SK-N-SH (cell line): ENCODE results near the gene MAD1L1. TPM values are rescaled to one million over a fixed set of nuclear protein-coding genes. Genes with fewer than 3 reads are reported as not detected.

Experiments
- CTCF ChIA-PET: fragments of 300-600, 350-600 bp; formaldehyde crosslinking; extraction: SDS; loops from one replicate; lab custom pipeline; 2021; lab: Yijun Ruan, JAX
- POLR2A ChIA-PET: fragments of 350-600 bp; sonication (Branson Sonifier 250); formaldehyde crosslinking; extraction: SDS; loops from one replicate; lab custom pipeline; 2020; ENCODE audit warnings: antibody characterized with exemption, inconsistent platforms; lab: Yijun Ruan, JAX
- DNase-seq: peaks from one replicate; pipeline ENCODE4 v3.0.0; 2012
- H2AFZ ChIP-seq: fragments of 200-600 bp; sonication (generic); 2 replicates; pipeline ENCODE4 v1.8.1; 2016; ENCODE audit warnings: antibody characterized with exemption, mild to moderate bottlenecking, low read depth
- H3F3A ChIP-seq: fragments of 200-600 bp; sonication (generic); replicated peaks from 2 replicates; pipeline ENCODE3; 2016; ENCODE audit warnings: antibody characterized with exemption, mild to moderate bottlenecking; ENCODE audit not compliant: insufficient read depth
- H3K27ac ChIP-seq, 2 experiments: fragments of 200-500 bp in 1 of 2; fragments of 200-600 bp in 1 of 2; sonication (Bioruptor generic) in 1 of 2; sonication (generic), shearing (Covaris generic) in 1 of 2; 2 replicates each; pipeline versions ENCODE4 v1.5.1 to v1.6.1; 2014 to 2016; ENCODE audit warnings: low read depth in 2 of 2, inconsistent platforms in 1 of 2, low read length in 1 of 2, mild to moderate bottlenecking in 1 of 2, mixed read lengths in 1 of 2
- H3K27me3 ChIP-seq: fragments of 200-600 bp; sonication (generic), shearing (Covaris generic); 2 replicates; pipeline ENCODE4 v1.6.1; 2016; ENCODE audit warnings: mixed run types; ENCODE audit not compliant: insufficient read depth
- H3K36me3 ChIP-seq, 2 experiments: fragments of 200-500 bp in 1 of 2; fragments of 200-600 bp in 1 of 2; sonication (Bioruptor generic) in 1 of 2; sonication (generic) in 1 of 2; replicated peaks in 1 of 2; 2 replicates each; pipeline versions ENCODE3 to v1.5.1; 2014 to 2016; ENCODE audit warnings: low read length in 1 of 2, mild to moderate bottlenecking in 1 of 2; ENCODE audit not compliant: insufficient read depth in 2 of 2, control insufficient read depth in 1 of 2
- H3K4me1 ChIP-seq, 2 experiments: fragments of 200-500 bp in 1 of 2; fragments of 200-600 bp in 1 of 2; sonication (Bioruptor generic) in 1 of 2; sonication (generic), shearing (Covaris generic) in 1 of 2; 2 replicates each; pipeline versions ENCODE4 v1.5.1 to v1.6.1; 2014 to 2016; ENCODE audit warnings: low read depth in 1 of 2, low read length in 1 of 2, mixed run types in 1 of 2; ENCODE audit not compliant: insufficient read depth in 2 of 2, control insufficient read depth in 1 of 2
- H3K4me2 ChIP-seq: fragments of 200-600 bp; sonication (generic), shearing (Covaris generic); 2 replicates; pipeline ENCODE4 v1.6.1; 2017; ENCODE audit warnings: mixed run types
- H3K4me3 ChIP-seq, 2 experiments: fragments of 200-500 bp in 1 of 2; fragments of 200-600 bp in 1 of 2; sonication (Bioruptor generic) in 1 of 2; sonication (generic), shearing (Covaris generic) in 1 of 2; 2 replicates each; pipeline versions ENCODE4 v1.5.1 to v1.8.1; 2014 to 2016; ENCODE audit warnings: low read depth in 2 of 2, inconsistent platforms in 1 of 2, low read length in 1 of 2, mild to moderate bottlenecking in 1 of 2, mixed read lengths in 1 of 2, moderate library complexity in 1 of 2
- H3K79me2 ChIP-seq: fragments of 200-600 bp; sonication (generic); 2 replicates; pipeline ENCODE4 v1.8.1; 2017; ENCODE audit warnings: mild to moderate bottlenecking; ENCODE audit not compliant: insufficient read depth
- H3K9ac ChIP-seq: fragments of 200-600 bp; sonication (generic); 2 replicates; pipeline ENCODE4 v1.6.1; 2017; ENCODE audit warnings: mixed run types
- H3K9me2 ChIP-seq: fragments of 200-600 bp; sonication (generic); 2 replicates; pipeline ENCODE4 v1.6.1; 2017; ENCODE audit warnings: mixed run types
- H3K9me3 ChIP-seq: fragments of 200-600 bp; sonication (generic); 2 replicates; pipeline ENCODE4 v1.6.1; 2017; ENCODE audit warnings: mixed run types, mild to moderate bottlenecking, moderate library complexity
- H4K20me1 ChIP-seq: fragments of 200-600 bp; sonication (generic); 2 replicates; pipeline ENCODE4 v1.6.1; 2017; ENCODE audit warnings: mild to moderate bottlenecking, mixed run types; ENCODE audit not compliant: insufficient read depth
- ELF1 ChIP-seq: IDR thresholded peaks from 2 replicates; pipeline ENCODE4 v1.4.0; 2012
- EZH2phosphoT487 ChIP-seq: fragments of 200-600 bp; sonication (generic); IDR thresholded peaks from 2 replicates; pipeline ENCODE4 v1.6.1; 2017; ENCODE audit warnings: low read depth, mixed run types, mild to moderate bottlenecking, antibody characterized with exemption, moderate library complexity, borderline replicate concordance
- FOSL2 ChIP-seq: IDR thresholded peaks from 2 replicates; pipeline ENCODE4 v1.4.0; 2012; ENCODE audit warnings: low read depth, mild to moderate bottlenecking, moderate library complexity, borderline replicate concordance
- FOXM1 ChIP-seq: IDR thresholded peaks from 2 replicates; pipeline ENCODE4 v1.4.0; 2012; ENCODE audit warnings: low read depth, mild to moderate bottlenecking
- GATA2 ChIP-seq: sonication (generic); formaldehyde crosslinking; IDR thresholded peaks from 2 replicates; pipeline ENCODE4 v1.5.0; 2020; ENCODE audit warnings: mild to moderate bottlenecking, missing genetic modification reagents
- JUND ChIP-seq: IDR thresholded peaks from 2 replicates; pipeline ENCODE4 v1.4.0; 2012
- MXI1 ChIP-seq: IDR thresholded peaks from 2 replicates; pipeline ENCODE4 v1.6.1; 2012; ENCODE audit warnings: mild to moderate bottlenecking, low read depth, low read length, improper control_type of control experiment
- NFIC ChIP-seq: IDR thresholded peaks from 2 replicates; pipeline ENCODE4 v1.4.0; 2012; ENCODE audit warnings: borderline replicate concordance
- NRF1 ChIP-seq: IDR thresholded peaks from 2 replicates; pipeline ENCODE4 v1.6.1; 2012; ENCODE audit warnings: low read depth, mild to moderate bottlenecking, low read length
- RAD21 ChIP-seq: IDR thresholded peaks from 2 replicates; pipeline ENCODE4 v1.6.1; 2012; ENCODE audit warnings: mild to moderate bottlenecking, low read length
- RFX5 ChIP-seq: IDR thresholded peaks from 2 replicates; pipeline ENCODE4 v1.6.1; 2012; ENCODE audit warnings: mild to moderate bottlenecking, improper control_type of control experiment, low read length
- SIN3A ChIP-seq: IDR thresholded peaks from 2 replicates; pipeline ENCODE4 v1.6.1; 2012; ENCODE audit warnings: low read depth, mild to moderate bottlenecking, low read length, moderate library complexity, borderline replicate concordance
- SMC3 ChIP-seq: IDR thresholded peaks from 2 replicates; pipeline ENCODE4 v1.6.1; 2012; ENCODE audit warnings: low read depth, low read length, improper control_type of control experiment
- TAF1 ChIP-seq: IDR thresholded peaks from 2 replicates; pipeline ENCODE4 v1.6.1; 2012; ENCODE audit warnings: low read depth, mild to moderate bottlenecking, low read length, moderate library complexity, borderline replicate concordance
- YY1 ChIP-seq: IDR thresholded peaks from 2 replicates; pipeline ENCODE4 v1.4.0; 2012; ENCODE audit warnings: low read depth, mild to moderate bottlenecking
- whole genome bisulfite sequencing: methylation state at CpG from one replicate; pipeline ENCODE4 v1.1.6; 2017; ENCODE audit warnings: low lambda C conversion rate; 5-methylcytosine and 5-hydroxymethylcytosine counted together
- polyA plus RNA-seq, 3 experiments: library from polyadenylated mRNA; depleted of rRNA; stranded (reverse); fragments of >200 nt; gene quantifications; 2 replicates each; pipeline ENCODE4 v1.2.3, GENCODE V29; 2012
- TF ChIP-seq, protein P1 (sequence below): fragments of 150-350 bp; IDR thresholded peaks from 2 replicates; pipeline ENCODE4 v1.6.1; 2016; ENCODE audit warnings: mild to moderate bottlenecking, low read depth, low read length
- TF ChIP-seq, protein P2 (sequence below): IDR thresholded peaks from 2 replicates; pipeline ENCODE4 v1.4.0; 2012; ENCODE audit warnings: low read depth, borderline replicate concordance
- TF ChIP-seq, protein P3 (sequence below): fragments of 150-350 bp; IDR thresholded peaks from 2 replicates; pipeline ENCODE4 v1.6.1; 2017; ENCODE audit warnings: antibody characterized with exemption, low read length, low read depth, borderline replicate concordance
- TF ChIP-seq, protein P4 (sequence below): IDR thresholded peaks from 2 replicates; pipeline ENCODE4 v1.4.0; 2012; ENCODE audit warnings: low read depth, borderline replicate concordance
- TF ChIP-seq, protein P5 (sequence below): fragments of 200-600 bp; sonication (generic); IDR thresholded peaks from 2 replicates; pipeline ENCODE4 v1.6.1; 2017; ENCODE audit warnings: antibody characterized with exemption, mild to moderate bottlenecking, moderate library complexity

Gene MAD1L1
- polyA plus RNA-seq, 1 of the 3 experiments (the other 2 are of a cell fraction): 46.2 TPM

DNA sequence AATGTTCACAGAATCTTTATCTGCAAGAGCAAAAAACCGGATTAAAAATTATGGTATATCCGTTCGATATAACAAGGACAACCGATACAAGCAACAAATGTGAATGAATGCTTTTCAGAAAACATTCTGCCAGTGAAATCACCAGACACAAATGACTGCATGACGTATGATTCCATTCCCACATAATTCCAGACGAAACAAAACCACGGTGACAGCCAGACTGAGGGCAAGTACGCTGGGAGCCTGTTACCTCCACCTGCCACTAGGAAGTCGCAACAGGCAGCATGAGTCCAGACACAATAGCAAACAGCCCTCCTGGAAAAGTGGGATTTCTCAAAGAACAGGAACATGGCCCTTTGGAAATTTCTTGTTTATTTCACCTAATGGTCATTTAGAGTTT, 41.7 kb downstream of the MAD1L1 start:
- TF ChIP-seq RAD21: no peak
- no peak for TF ChIP-seq FOSL2
- TF ChIP-seq JUND: no peak
- TF ChIP-seq, protein P1, sequence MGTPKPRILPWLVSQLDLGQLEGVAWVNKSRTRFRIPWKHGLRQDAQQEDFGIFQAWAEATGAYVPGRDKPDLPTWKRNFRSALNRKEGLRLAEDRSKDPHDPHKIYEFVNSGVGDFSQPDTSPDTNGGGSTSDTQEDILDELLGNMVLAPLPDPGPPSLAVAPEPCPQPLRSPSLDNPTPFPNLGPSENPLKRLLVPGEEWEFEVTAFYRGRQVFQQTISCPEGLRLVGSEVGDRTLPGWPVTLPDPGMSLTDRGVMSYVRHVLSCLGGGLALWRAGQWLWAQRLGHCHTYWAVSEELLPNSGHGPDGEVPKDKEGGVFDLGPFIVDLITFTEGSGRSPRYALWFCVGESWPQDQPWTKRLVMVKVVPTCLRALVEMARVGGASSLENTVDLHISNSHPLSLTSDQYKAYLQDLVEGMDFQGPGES: no peak
- no peak for TF ChIP-seq SIN3A
- TF ChIP-seq FOXM1: no peak
- TF ChIP-seq, protein P2, sequence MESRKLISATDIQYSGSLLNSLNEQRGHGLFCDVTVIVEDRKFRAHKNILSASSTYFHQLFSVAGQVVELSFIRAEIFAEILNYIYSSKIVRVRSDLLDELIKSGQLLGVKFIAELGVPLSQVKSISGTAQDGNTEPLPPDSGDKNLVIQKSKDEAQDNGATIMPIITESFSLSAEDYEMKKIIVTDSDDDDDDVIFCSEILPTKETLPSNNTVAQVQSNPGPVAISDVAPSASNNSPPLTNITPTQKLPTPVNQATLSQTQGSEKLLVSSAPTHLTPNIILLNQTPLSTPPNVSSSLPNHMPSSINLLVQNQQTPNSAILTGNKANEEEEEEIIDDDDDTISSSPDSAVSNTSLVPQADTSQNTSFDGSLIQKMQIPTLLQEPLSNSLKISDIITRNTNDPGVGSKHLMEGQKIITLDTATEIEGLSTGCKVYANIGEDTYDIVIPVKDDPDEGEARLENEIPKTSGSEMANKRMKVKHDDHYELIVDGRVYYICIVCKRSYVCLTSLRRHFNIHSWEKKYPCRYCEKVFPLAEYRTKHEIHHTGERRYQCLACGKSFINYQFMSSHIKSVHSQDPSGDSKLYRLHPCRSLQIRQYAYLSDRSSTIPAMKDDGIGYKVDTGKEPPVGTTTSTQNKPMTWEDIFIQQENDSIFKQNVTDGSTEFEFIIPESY: no peak
- no peak for TF ChIP-seq NFIC
- no peak for TF ChIP-seq MXI1
- no peak for TF ChIP-seq RFX5
- TF ChIP-seq GATA2 (CRISPR knock-in tag): no peak
- TF ChIP-seq ELF1: no peak
- TF ChIP-seq SMC3: no peak
- no peak for TF ChIP-seq NRF1
- no peak overlapping the region for H2AFZ ChIP-seq
- H3F3A ChIP-seq: no peaks in the 10 kb centered on the region
- no peak overlapping the region for H3K4me3 ChIP-seq
- POLR2A ChIA-PET: no interaction called here
- H3K9ac ChIP-seq: no peak overlapping the region
- H3K4me1 ChIP-seq: peaks cover 0 to 9% of the 10 kb centered on the region in 2 experiments; a peak in 2 of 4 replicates
- DNase-seq: no peak
- H3K9me3 ChIP-seq: peaks cover 11% of the 10 kb centered on the region; the same call in 1 of the 2 replicates
- peaks cover 19% of the 10 kb centered on the region; the same call in 1 of the 2 replicates for H3K79me2 ChIP-seq
- H3K4me2 ChIP-seq: no peak overlapping the region
- H4K20me1 ChIP-seq: no peaks in the 10 kb centered on the region
- no peaks in the 10 kb centered on the region for H3K27me3 ChIP-seq
- H3K36me3 ChIP-seq: peaks cover 15 to 33% of the 10 kb centered on the region in 2 experiments
- CTCF ChIA-PET: interaction anchor here (1.5 to 2.7 kb wide), 2 partner anchors 11 to 19 kb away, joined by 3 to 8 read pairs; no protein-coding TSS in a partner anchor
- peak overlapping the region in 1 of 2 experiments; percentile 9; a peak in 1 of 4 replicates for H3K27ac ChIP-seq
- H3K9me2 ChIP-seq: no peaks in the 10 kb centered on the region
- WGBS: 90% methylated on average over 9 of the region's 9 CpGs

DNA sequence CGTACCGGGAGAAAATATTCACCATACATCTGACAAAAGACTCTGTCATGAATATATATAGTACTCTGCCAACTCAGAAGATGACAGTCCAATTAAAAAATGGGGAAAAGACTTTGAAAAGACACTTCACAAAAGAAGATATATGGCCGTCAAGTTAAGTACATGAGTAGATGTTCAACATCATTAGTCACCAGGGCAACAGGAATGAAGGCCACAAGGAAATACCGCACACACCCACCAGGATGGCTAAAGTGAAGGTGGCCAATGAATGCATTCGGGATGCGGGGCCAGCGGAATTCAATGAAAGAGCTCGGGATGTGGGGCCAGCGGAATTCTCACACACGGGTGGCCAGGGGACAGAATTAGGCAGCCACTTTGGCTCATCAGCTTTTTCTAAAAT, 42.2 kb downstream of the MAD1L1 start:
- H3K79me2 ChIP-seq: peaks cover 19% of the 10 kb centered on the region; the same call in 1 of the 2 replicates
- H3K36me3 ChIP-seq: peaks cover 11 to 28% of the 10 kb centered on the region in 2 experiments
- ChIA-PET CTCF (interaction anchor here (1.1 to 1.5 kb wide), 2 partner anchors 11 to 12 kb away, joined by 3 to 4 read pairs; no protein-coding TSS in a partner anchor), POLR2A (no interaction called here)
- H3K4me3 ChIP-seq: no peak overlapping the region
- H3F3A ChIP-seq: no peaks in the 10 kb centered on the region
- no peaks in the 10 kb centered on the region for H4K20me1 ChIP-seq
- H3K27ac ChIP-seq: peak overlapping the region in 1 of 2 experiments; percentile 42; a peak in 1 of 4 replicates
- H3K4me1 ChIP-seq: peaks cover 0 to 14% of the 10 kb centered on the region in 2 experiments; a peak in 2 of 4 replicates
- no peak overlapping the region for H2AFZ ChIP-seq
- no peak overlapping the region for H3K4me2 ChIP-seq
- no peak overlapping the region for H3K9ac ChIP-seq
- H3K27me3 ChIP-seq: no peaks in the 10 kb centered on the region
- 92% methylated on average over 10 of the region's 10 CpGs for WGBS
- H3K9me2 ChIP-seq: no peaks in the 10 kb centered on the region
- DNase-seq: no peak
- H3K9me3 ChIP-seq: peaks cover 10% of the 10 kb centered on the region; the same call in 1 of the 2 replicates
- TF ChIP-seq SMC3 (no peak), NRF1 (no peak), RFX5 (no peak), YY1 (no peak), EZH2phosphoT487 (no peak), SIN3A (no peak), TAF1 (no peak)
- TF ChIP-seq, protein P3, sequence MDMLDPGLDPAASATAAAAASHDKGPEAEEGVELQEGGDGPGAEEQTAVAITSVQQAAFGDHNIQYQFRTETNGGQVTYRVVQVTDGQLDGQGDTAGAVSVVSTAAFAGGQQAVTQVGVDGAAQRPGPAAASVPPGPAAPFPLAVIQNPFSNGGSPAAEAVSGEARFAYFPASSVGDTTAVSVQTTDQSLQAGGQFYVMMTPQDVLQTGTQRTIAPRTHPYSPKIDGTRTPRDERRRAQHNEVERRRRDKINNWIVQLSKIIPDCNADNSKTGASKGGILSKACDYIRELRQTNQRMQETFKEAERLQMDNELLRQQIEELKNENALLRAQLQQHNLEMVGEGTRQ: no peak
- TF ChIP-seq, protein P4, sequence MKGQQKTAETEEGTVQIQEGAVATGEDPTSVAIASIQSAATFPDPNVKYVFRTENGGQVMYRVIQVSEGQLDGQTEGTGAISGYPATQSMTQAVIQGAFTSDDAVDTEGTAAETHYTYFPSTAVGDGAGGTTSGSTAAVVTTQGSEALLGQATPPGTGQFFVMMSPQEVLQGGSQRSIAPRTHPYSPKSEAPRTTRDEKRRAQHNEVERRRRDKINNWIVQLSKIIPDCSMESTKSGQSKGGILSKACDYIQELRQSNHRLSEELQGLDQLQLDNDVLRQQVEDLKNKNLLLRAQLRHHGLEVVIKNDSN: no peak
- TF ChIP-seq, protein P5, sequence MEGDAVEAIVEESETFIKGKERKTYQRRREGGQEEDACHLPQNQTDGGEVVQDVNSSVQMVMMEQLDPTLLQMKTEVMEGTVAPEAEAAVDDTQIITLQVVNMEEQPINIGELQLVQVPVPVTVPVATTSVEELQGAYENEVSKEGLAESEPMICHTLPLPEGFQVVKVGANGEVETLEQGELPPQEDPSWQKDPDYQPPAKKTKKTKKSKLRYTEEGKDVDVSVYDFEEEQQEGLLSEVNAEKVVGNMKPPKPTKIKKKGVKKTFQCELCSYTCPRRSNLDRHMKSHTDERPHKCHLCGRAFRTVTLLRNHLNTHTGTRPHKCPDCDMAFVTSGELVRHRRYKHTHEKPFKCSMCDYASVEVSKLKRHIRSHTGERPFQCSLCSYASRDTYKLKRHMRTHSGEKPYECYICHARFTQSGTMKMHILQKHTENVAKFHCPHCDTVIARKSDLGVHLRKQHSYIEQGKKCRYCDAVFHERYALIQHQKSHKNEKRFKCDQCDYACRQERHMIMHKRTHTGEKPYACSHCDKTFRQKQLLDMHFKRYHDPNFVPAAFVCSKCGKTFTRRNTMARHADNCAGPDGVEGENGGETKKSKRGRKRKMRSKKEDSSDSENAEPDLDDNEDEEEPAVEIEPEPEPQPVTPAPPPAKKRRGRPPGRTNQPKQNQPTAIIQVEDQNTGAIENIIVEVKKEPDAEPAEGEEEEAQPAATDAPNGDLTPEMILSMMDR: no peak
